Right atrium auricular region (tissue), 2 donors: Measurements from ENCODE around the gene LRIG3. TPM values are rescaled to one million over a fixed set of nuclear protein-coding genes. Genes with fewer than 3 reads are reported as not detected.

Experiments used
- DNase-seq: peaks from one replicate; pipeline ENCODE4 v3.0.0-alpha.2; 2019; ENCODE audit warnings: low spot score
- H3K27ac ChIP-seq, 2 donors: fragments of 200-600 bp; sonication (generic); 1 replicate in 1 of 2; 2 replicates in 1 of 2; pipeline ENCODE4 v1.5.1; 2016 to 2019
- H3K27me3 ChIP-seq, 2 donors: fragments of 200-600 bp; sonication (generic); one replicate each; pipeline versions ENCODE4 v1.5.1 to v1.6.0; 2017 to 2019
- H3K36me3 ChIP-seq: fragments of 200-600 bp; sonication (generic); one replicate; pipeline ENCODE4 v1.5.1; 2016
- H3K4me1 ChIP-seq, 2 donors: fragments of 200-600 bp; sonication (generic); one replicate each; pipeline versions ENCODE4 v1.5.1 to v1.6.0; 2017 to 2019
- H3K4me3 ChIP-seq, 2 donors: fragments of 200-600 bp; sonication (generic); 1 replicate in 1 of 2; 2 replicates in 1 of 2; pipeline ENCODE4 v1.5.1; 2017 to 2019; ENCODE audit warnings: mild to moderate bottlenecking in 1 of 2, moderate library complexity in 1 of 2
- H3K9me3 ChIP-seq, 2 donors: fragments of 200-600 bp; sonication (generic); one replicate each; pipeline ENCODE4 v1.5.1; 2019
- total RNA-seq, 2 donors: library from RNA; depleted of rRNA; stranded (reverse); fragments of >200 nt; gene quantifications; one replicate each; pipeline ENCODE4 v1.1.0, GENCODE V29; 2016
- TF ChIP-seq, protein P1 (sequence below), 2 donors: fragments of 200-600 bp; sonication (generic); IDR thresholded peaks; one replicate each; pipeline ENCODE4 v1.5.1; 2019; ENCODE audit warnings: antibody characterized with exemption in 2 of 2

LRIG3 gene
- total RNA-seq, 2 donors from 2014 or later = 7.3 to 14.6 TPM

DNA sequence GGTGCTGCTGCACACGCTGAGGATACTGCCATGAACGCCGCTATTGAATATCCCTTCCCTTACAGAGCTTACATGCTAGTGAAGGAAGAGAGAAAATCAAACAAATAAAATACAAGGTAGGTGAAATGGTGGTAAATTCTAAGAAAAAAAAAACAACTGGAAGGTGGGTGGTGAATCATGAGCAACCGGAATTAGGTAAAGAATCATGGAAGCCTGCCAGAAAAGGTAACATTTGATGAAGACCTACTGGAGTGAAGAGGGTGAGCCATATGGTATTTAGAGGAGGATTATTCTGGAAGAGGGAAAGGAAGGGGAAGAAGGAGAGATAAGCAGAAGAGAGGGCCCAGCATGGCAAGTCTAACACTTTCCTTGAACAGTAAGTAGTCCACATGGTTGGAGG, 76.1 kb downstream of the LRIG3 start:
- no peak overlapping the region for H3K27ac ChIP-seq
- no peak overlapping the region for H3K4me3 ChIP-seq
- peaks cover 0 to 6% of the 10 kb centered on the region in 2 donors for H3K9me3 ChIP-seq
- H3K4me1 ChIP-seq = no peaks in the 10 kb centered on the region
- no peak for DNase-seq
- TF ChIP-seq, protein P1, sequence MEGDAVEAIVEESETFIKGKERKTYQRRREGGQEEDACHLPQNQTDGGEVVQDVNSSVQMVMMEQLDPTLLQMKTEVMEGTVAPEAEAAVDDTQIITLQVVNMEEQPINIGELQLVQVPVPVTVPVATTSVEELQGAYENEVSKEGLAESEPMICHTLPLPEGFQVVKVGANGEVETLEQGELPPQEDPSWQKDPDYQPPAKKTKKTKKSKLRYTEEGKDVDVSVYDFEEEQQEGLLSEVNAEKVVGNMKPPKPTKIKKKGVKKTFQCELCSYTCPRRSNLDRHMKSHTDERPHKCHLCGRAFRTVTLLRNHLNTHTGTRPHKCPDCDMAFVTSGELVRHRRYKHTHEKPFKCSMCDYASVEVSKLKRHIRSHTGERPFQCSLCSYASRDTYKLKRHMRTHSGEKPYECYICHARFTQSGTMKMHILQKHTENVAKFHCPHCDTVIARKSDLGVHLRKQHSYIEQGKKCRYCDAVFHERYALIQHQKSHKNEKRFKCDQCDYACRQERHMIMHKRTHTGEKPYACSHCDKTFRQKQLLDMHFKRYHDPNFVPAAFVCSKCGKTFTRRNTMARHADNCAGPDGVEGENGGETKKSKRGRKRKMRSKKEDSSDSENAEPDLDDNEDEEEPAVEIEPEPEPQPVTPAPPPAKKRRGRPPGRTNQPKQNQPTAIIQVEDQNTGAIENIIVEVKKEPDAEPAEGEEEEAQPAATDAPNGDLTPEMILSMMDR (IDR thresholded peaks at IDR 0.05) = no peak
- H3K36me3 ChIP-seq = no peaks in the 10 kb centered on the region
- H3K27me3 ChIP-seq = no peaks in the 10 kb centered on the region

DNA sequence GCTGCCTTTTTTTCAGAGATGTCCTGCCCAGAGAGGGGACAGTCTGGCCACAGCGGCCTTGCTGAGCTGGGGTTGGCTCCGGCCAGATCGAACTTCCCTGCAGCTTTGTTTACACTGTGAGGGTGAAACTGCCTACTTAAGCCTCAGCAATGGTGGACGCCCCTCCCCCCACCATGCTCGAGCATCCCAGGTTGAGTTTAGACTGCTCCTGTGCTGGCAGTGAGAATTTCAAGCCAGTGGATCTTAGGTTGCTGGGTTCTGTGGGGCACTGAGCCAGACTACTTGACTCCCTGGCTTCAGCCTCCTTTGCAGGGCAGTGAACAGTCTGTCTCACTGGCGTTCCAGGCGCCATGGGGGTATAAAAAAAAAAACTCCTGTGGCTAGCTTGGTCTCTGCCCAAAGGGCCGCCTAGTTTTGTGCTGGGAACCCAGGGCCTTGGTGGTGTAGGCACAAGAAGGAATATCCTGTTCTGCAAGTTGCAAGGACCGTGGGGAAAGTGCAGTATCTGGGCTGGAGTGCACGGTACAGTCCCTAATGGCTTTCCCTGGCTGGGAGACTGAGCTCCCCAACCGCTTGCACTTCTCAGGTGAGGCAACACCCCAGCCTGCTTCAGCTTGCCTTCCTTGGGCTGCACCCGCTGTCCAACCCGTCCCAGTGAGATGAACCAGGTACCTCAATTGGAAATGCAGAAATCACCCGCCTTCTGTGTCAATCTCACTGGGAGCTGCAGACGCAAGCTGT, 79.1 kb downstream of the LRIG3 start:
- DNase-seq = no peak
- no peaks in the 10 kb centered on the region for H3K4me1 ChIP-seq
- no peak overlapping the region for H3K27ac ChIP-seq
- H3K4me3 ChIP-seq = no peak overlapping the region
- no peaks in the 10 kb centered on the region for H3K27me3 ChIP-seq
- TF ChIP-seq, protein P1 (IDR thresholded peaks at IDR 0.05) = no peak
- peaks cover 0 to 16% of the 10 kb centered on the region in 2 donors for H3K9me3 ChIP-seq
- no peaks in the 10 kb centered on the region for H3K36me3 ChIP-seq

DNA sequence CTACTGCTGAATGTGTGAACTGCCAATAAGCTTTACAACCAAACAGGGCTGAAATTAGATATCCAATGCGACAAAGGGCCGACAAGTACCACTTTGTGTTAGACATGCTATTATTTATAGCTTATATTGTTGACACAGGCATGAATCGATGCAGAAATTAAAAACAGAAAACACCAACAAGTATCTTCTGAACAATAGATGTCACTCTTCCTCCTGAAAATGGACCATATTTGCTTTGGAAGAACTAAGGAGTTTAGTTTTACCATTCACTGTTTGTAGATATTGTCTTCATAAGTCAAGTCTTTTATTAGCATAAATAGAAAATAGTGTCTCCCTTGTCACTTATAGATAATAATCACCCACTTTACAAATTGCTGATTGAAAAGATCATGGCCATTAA, 86.5 kb downstream of the LRIG3 start:
- H3K4me1 ChIP-seq = no peaks in the 10 kb centered on the region
- H3K27ac ChIP-seq = no peak overlapping the region
- DNase-seq = no peak
- TF ChIP-seq, protein P1 (IDR thresholded peaks at IDR 0.05) = no peak
- peaks cover 0 to 7% of the 10 kb centered on the region in 2 donors for H3K9me3 ChIP-seq
- H3K27me3 ChIP-seq = no peaks in the 10 kb centered on the region
- no peaks in the 10 kb centered on the region for H3K36me3 ChIP-seq
- H3K4me3 ChIP-seq = no peak overlapping the region

DNA sequence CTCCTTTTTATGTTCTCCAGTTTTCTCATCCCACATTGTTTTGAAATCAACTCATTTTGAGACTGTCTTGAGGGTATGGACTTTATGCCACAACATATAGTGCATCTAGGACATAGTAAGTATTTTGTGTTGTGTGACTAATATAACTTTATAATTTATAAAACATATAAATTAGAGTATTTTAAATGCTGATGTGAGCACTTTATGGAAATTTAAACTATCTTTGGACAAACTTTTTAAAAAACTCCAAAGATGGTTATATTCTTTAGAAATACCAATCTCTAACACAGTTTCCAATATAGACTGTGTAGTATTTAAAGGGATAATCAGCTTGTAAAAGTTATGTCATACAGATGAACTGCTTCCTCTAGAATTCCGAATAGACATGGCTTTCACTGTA, 87.4 kb downstream of the LRIG3 start:
- no peak overlapping the region for H3K4me3 ChIP-seq

More for the DNA sequence above, 87.4 kb downstream of the LRIG3 start:
- TF ChIP-seq, protein P1 (IDR thresholded peaks at IDR 0.05) = no peak
- H3K4me1 ChIP-seq = no peaks in the 10 kb centered on the region
- H3K27ac ChIP-seq = no peak overlapping the region
- no peak for DNase-seq
- H3K9me3 ChIP-seq = peaks cover 0 to 6% of the 10 kb centered on the region in 2 donors
- H3K27me3 ChIP-seq = no peaks in the 10 kb centered on the region
- no peaks in the 10 kb centered on the region for H3K36me3 ChIP-seq
